HUDEP-2 (cell line): Measurements from ENCODE around the gene ENKD1.

ENCODE experiments used
- DNase-seq, 76 experiments: peaks; one replicate each; lab custom pipeline; 2025; ENCODE audit not compliant: unreplicated experiment in 76 of 76; lab: John Stamatoyannopoulos, UW

Gene ENKD1

DNA sequence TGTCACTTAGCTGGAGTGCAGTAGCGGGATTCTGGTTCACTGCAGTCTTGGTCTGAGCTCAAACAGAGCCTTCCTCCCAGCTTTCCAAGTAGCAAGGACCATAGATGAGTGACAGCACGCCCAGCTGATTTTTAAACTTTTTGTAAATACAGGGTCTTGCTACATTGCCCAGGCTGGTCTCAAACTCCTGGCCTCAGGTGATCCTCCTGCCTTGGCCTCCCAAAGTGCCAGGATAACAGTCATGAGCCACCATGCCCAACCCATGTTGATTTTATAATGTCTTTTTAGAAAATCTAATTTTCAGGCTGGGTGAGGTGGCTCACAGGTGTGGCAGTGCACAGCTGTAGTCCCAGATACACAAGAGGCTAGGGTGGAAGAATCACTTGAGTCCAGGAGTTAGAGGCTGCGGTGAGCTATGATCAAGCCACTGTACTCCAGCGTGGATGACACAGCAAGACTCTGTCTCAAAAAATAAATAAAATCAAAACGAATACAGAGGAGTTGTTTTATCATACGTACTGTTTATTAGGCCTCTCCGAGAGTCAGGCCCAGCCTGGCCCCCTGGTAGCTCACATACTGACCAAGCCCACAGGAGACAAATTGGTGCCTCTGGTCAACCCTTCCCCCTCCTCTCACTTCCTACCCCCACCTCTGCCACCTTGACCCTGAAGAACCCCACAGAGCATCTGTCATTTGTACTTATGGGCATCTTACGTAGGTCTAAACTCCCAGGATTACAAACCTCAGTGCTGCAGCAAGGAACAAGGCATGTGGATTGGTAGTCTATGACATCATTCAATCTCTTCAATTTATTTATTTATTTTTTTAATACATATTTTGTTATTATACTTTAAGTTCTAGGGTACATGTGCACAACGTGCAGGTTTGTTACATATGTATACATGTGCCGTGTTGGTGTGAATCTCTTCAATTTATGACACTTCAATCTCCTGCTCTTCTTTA lies 13.7 kb upstream of the ENKD1 start:
- DNase-seq = no peak

DNA sequence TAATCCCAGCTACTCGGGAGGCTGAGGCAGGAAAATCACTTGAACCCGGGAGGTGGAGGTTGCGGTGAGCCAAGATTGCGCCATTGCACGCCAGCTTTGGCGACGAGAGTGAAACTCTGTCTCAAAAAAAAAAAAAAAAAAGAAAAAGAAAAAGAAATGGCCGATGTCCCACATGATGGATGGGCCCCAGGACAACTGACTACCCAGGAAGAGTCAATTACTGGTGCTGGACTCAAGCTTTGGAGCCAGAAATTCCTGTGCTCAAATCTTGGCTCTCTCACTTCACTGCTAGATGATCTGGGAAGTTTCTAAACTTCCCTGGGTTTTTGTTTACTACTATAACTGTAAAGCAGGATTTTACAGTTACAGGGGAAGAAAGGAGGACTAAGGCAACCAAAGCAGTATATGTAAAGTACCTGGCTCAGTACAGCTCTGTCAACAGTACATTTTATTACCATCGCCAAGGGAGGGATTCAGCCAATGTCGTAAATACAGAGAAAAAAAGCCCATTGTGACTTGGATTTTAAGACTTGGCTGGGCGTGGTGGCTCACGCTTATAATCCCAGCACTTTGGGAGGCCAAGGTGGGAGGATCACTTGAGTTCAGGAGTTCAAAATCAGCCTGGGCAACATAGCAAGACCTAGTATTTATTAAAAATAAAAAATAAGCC lies 11.9 kb upstream of the ENKD1 start:
- DNase-seq = no peak

DNA sequence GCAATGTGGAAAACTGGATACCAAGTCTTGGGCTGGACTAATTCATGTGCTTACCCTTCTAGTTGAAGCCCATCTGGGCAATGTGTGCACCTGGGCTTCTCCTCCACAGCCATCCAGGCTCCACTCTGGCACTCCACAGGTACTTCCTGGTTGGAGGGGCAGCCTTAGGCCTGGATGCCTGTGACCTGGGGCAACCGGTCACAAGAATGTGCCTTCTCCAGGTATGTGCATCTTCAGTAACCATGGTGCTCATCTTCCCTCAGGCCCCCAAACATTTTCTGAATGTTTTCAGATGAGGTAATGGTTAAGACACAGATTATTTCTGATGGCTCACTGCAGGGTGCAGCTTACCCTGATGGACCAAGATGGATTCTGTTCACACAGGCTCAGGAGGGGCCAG lies 11.2 kb upstream of the ENKD1 start:
- DNase-seq = no peak

DNA sequence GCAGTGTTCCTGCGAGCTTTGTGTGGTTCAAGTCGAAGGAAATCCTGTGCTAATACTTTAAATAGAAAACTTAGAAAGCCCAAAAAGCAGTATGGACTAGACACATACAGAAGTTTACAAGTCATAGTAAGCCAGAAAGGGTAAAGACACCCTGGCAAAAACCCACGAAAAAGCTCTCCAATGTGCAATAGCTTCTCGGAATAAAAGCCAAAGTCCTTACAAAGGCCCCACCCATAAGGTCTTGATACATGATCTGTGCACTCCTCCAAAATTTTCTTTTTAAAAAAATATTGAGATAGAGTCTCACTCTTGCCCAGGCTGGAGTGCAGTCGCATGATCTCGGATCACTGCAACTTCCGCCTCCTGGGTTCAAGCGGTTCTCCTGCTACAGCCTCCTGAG lies 10.4 kb upstream of the ENKD1 start:
- DNase-seq = no peak

DNA sequence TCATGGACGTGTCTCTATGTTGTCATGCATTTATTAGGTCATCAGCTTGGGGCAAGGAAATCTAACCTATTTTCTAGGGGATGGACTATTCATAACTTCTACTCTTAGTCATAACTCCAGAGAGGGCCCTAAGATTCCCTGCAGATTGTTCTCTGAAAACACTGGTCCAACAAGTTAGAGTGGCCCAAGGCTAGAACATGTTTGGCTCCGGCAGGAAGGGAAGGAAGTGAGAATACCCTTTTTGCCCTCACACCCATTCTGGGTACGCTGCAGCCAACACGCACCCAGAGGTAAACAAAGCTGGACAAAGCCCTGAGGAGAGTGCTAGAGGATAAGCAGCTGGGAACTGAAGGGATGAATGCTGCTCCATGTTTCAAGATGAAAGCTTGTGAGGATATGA lies 10.0 kb upstream of the ENKD1 start:
- no peak for DNase-seq

DNA sequence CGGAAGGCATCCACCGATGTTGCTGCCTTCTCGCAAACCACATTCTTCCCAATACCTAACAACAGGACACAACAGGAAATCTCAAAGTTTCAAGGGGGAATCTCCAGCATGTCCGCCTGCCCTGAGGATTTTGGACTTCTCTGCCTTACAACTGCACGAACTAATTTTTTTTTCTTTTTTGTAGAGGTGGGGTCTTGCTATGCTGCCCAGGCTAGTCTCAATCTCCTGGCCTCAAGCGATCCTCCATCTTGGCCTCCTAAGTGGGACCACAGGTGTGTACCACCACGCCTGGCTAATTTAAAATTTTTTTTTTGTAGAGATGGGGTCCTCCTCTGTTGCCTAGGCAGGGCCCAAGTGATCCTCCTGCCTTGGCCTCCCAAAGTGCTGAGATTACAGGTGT lies 9.4 kb upstream of the ENKD1 start:
- no peak for DNase-seq

DNA sequence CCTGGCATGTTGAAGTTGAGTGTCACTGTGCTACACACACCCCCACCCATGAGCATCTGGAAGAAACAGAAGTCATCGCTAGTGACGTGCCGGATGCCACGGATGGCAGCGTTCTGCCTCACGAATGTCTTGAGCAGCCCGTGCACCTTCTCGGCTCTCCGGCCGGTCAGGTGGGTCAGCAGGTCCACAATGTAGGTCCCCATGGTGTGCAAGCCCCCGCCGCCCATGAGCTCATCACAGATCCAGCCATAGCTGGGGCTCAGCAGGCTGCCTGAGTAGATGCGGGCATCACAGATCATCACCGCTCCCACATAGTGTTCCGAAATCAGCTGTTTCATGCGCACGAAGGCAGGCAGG lies 9.0 kb upstream of the ENKD1 start:
- DNase-seq = no peak

DNA sequence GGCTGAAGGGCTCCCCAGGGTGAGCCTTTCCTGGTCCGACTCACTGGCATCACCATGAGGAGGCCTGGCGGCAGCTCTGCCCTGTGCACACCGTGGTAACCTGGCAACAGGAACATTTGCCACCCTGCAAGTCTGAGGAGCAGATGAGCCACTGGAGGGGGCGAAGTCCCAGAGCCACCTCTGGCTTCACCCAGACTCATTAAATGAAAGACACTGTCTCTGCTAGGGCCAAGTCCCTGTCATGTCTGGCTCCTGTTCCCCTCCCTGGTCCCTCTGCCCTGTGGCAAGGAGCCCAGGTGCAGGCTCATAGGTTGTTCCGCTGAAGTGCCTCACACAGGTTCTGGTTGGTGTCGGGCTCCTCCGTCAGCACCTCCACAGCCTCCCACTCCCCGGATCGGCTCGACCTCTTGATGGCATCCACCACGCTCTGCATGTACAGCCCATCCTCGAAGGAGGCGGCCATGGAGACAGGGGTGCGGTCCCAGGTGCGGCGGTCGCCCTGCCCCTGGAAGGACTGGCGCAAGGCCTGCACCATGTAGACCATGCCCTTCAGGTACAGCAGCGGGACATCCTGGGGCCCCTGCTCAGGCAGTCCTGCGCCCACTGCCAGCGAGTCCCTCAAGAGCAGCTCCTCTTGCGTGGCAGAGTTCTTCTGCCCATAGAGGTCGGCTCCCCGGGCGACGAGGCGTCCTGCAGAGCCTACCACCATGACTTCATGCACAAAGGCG lies 8.5 kb upstream of the ENKD1 start:
- no peak for DNase-seq

DNA sequence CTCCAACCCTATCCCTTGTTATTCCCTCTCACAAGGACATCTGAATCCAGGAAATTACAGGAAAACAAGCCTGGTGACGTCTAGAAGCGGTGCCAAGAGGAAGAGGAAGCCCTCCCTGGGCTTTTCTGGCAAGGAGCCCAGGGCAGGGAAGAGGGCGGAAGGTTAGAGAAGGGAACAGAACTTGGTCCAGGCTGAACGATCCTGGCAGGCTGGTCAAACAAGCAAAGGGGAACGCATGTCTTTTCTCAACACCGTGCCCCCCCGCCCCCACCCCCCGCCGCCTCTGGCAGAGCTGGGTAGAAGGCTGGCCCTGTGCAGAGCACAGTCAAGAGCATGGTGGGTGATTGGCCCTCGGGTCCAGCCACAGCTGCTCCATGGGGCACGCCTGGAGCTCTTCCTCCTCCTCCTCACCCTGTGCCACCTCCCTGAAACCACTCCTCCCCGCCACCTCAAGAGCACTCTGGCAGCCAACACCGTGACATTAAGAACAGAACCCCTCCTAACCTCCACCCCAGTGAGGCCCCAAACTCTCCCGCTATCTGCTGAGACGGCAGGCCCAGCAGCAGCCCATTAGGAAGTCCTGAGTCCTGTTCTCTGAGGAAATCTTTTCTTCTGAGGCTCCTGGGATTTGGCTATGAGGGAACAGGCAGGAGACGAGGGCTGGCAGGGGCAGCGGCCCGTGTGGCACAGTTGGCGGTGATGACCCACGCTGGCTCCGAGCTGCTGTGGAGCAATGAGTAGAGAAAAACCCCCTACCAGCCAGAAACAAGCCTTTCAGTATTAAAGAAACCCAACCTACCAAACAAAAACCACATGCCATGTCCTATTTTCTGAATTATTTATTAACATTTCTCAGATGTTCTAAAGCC lies 7.4 kb upstream of the ENKD1 start:
- DNase-seq = peak in 54 of 76 experiments; percentile 7 to 78 (median 45)

DNA sequence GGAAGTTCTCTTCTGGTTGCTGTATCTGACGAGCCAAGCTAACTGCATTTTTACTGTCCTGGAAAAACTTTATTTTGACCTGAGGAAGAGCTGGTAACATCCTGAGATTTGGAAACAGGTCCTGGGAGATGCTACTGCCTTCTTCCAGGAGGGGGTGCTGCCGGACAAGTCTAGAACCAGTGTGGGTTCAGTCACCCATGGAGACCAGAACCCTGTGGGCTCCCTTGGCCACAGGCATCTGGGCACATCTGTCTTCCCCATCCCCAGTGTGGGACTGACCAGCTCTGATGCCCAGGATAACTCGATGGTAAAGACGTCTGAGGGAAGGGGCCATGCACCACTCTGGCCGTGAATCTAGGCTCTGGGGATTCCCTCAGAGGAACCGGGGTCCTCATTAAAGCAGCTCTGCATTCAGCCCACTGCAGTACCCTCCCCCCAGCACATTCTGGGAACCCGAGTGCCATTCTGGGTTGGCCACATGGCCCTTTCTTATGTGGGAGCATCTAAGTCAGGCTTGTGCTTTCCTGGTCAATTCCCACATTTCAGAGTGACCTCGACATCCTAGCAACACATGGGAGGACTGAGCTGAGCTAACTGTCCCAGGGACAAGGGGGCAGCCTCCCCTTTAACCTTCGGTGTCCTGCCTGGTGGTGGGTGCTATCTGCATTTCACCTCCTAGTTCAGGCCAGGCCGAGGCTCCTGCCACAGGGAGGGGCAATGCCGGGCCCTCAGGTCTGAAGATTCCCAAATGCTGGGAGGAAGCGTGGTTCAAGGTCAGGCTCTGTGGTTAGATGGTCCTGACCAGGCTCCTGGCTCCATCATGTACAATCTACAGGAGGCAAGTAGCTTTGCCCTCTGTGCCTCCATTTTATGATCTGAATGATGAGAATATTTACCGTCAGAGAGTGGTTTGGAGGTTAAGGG lies 6.5 kb upstream of the ENKD1 start:
- peak in 64 of 76 experiments; percentile 3 to 78 (median 52) for DNase-seq

DNA sequence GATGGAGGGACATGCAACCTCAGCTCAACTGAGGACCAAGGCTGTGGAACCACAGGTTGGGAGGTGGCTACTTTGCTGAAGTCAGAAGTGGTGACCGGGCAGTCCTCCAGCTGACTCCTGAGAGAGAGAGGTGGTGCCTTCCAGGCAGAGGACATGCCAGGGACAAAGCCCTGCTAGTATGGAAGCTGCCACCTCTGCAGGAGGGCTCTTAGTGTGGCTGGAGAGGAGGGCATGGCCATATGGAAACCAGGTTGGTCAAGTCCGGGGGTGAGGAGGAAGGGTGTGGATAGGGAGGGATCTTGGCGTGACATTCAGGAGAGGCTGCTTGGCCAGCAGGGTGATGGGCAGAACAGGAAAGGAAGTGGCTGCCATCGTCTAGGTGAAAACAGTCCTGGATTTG lies 5.8 kb upstream of the ENKD1 start:
- no peak for DNase-seq

DNA sequence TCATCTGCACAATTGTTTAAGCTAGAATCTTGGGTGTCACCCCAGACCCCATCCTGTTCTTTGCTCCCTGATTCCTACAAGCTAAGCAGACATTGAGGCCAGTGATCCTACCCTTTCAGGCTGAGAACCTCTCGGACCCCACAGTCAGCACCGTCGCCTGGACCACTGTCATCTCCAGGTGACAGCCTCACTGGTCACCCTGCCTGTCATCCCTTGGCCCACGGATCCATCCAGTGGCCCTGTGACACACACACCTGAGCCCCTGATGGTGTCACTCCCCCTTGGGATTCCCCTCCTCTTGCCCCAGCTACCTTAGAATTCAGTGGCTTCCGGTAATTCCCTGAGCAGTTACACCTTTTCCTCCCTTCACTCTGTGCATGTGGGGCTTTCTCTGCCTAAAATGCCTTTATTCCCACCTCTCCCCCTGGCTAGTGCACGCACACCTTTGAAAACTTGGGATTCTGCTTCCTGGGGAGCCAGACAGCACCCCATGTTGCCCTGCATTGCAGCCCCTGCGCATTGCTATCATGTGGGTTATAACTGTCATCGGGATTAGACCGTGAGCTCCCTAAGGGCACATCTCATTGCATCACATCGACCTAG lies 3.0 kb upstream of the ENKD1 start:
- DNase-seq = no peak

DNA sequence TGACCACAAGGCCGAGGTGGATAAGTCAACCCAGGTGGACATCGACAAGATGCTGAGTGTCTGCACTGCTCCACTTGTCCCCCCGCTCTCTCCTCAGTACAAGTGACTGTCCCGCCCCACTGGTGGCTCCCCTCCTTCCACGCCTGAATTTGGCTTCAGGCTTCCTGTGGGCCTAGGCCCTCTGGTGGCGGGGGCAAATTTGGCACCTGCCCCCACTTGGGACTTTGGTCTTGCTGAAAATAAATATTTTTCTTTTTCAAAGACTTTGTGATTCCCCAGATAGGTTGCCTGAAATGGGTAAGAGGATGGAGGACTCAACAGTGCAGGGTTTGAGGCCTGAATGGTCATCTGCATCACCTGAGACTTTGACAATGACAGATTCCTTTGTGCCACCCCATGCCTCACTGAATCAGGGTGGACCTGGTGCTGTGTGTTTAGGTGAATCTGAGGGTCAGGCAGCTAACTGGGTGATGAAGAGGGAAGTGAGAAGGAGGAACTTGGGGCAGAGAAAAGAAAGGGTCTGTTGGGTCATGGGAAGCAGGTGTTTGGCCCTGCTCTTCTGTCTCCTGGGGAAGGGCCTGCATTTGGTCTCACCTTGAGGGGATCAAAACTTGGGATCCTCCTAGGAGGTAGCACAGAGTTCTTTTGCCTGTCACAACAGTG lies 2.1 kb upstream of the ENKD1 start:
- peak in 11 of 76 experiments; percentile 6 to 24 (median 15) for DNase-seq

DNA sequence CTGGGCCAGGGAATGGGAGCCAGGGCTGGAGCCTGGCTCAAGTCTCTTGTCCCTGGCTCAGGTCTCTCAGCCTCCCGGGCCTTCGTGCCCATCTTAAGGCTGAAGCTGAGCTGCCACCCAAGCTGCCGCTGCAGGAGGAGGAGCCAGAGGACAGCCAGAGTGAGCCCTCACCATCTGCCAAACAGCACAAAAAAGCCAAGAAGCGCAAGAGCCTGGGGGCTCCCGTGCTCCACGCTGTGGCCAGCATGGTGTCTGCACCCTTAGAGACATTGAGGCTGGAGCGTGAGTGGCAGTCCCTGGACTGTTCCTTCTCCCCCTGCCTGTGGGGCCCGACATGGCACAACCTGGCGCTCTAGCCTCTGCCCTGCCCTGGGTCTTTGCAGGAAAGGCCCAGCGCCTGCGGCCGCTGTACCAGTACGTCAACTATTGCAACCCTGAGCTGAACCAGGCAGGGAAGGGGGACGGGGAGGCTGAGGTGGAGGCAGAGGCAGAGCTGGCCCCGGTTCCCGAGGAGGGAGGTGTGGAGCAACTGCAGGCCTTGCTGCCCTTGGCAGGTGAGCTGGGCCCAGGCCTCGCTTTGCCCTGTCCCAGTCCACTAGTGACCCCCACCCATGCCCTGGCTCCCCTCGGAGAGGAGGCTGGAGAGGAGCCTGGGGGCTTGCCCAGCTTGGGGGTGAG lies 1.4 kb upstream of the ENKD1 start:
- DNase-seq = peak in 75 of 76 experiments; percentile 25 to 96 (median 89)

DNA sequence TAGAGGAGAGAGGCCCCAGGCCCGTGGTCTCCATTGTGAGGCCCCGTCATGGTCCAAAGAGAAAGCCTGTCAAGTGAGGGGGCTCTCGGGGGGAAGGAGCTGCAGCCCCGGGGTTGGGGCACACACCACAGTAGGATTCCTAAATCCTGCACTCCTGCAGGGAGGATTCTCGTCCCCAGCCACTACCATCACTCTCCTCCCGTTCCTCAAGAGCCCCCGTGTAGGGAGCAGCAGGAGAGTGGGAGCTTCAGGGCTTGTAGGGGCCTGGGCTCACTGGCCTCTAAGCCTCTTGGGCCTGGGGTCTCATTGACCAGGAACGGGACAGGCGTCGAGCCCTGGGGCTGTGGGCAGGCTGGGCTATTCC lies 885 bp upstream of the ENKD1 start:
- no peak for DNase-seq

DNA sequence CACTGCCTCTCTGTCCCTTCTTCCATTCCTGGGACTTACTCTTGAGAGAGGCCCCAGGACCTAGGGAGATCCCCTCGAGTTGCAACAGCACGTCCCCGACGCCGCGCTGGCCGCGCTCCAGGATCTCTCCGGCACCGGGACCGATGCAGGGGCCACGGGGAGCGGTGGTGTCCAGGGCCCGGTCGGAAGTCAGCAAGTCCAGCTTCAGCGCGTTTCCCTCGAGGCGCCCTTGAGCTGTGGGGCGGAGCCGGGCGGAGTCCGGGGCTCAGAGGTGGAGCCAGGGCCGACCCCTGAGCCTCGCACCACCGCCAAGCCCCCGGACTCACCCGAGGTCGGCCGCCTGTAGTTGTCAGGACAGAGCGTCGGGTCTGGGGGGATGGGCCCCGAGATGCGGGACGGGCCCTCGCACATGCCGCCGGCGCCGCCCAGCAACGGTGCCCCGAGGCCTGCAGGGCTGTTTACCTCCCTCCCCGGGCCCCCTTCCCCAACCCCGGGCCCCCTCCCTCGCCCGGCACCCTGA lies 458 bp downstream of the ENKD1 start:
- peak in 17 of 76 experiments; percentile 4 to 51 (median 22) for DNase-seq

DNA sequence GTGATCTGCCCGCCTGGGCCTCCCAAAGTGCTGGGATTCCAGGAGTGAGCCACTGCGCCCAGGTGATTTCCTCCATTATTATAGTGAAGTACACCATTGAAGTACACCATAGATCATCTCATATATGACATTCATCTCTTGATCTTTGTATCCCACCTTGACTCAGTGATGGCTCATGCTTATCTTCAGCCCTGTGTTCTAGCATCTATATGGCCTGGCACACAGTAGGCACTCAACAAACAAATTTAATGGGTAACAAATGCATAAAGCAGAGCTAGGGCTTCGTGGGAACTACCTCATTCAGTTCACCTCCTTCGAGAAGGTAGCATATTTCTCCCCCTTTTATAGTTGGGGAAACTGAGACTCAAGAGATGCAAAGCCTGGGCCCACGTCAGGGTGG lies 952 bp downstream of the ENKD1 start:
- DNase-seq = no peak

DNA sequence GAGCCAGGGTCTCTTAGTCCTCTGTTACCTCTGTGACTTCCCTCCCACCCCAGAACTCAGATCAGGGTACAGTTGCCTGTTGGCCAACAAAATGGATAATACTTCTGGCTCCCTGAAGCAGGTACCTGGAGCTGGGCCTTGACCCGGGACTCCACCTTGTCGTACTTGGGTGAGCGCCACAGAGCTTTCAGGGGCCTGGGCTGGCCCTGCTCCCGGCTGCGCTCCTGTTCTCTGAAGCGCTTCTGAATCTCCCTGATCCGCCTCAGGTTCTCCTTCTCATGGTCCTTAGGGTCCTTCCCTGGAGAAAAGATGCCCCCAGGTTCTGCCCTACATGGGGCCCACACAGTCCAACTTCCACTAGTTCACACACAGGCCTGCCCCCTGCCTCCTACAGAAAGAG lies 1.7 kb downstream of the ENKD1 start:
- no peak for DNase-seq
